Omental fat pad (tissue), 4 donors: ENCODE results near the gene SOX12. TPM values are rescaled to one million over a fixed set of nuclear protein-coding genes. Genes with fewer than 3 reads are reported as not detected.
"Not testable (repeated sequence)": the region's sequence is repeated elsewhere in the genome, so short reads cannot be mapped to it uniquely, and the experiment has no call there.

Experiments
- ATAC-seq: fragments of 150-250 bp; one replicate; pipeline ENCODE4 v1.9.1; 2016; ENCODE audit warnings: mild to moderate bottlenecking, moderate library complexity; ENCODE audit not compliant: low FRiP score
- DNase-seq: peaks from one replicate; pipeline ENCODE4 v3.0.0-alpha.2; 2019; ENCODE audit warnings: low spot score
- total RNA-seq, 4 donors: library from RNA; depleted of rRNA; stranded (reverse); fragments of >200 nt; gene quantifications; one replicate each; pipeline ENCODE4 v1.1.0, GENCODE V29; 2016
- TF ChIP-seq, protein P1 (sequence below), 3 donors: fragments of 450-650 bp; IDR thresholded peaks; one replicate each; pipeline ENCODE4 v1.5.1; 2016 to 2017; ENCODE audit warnings: antibody characterized with exemption in 3 of 3, mild to moderate bottlenecking in 3 of 3, moderate library complexity in 2 of 3

SOX12 gene
- total RNA-seq, 4 donors from 2014 or later = 2.0 to 3.3 (median 2.5) TPM

GRCh38 chr20:376089-376488, 50.7 kb downstream of the SOX12 start:
- DNase-seq = no peak
- TF ChIP-seq, protein P1, sequence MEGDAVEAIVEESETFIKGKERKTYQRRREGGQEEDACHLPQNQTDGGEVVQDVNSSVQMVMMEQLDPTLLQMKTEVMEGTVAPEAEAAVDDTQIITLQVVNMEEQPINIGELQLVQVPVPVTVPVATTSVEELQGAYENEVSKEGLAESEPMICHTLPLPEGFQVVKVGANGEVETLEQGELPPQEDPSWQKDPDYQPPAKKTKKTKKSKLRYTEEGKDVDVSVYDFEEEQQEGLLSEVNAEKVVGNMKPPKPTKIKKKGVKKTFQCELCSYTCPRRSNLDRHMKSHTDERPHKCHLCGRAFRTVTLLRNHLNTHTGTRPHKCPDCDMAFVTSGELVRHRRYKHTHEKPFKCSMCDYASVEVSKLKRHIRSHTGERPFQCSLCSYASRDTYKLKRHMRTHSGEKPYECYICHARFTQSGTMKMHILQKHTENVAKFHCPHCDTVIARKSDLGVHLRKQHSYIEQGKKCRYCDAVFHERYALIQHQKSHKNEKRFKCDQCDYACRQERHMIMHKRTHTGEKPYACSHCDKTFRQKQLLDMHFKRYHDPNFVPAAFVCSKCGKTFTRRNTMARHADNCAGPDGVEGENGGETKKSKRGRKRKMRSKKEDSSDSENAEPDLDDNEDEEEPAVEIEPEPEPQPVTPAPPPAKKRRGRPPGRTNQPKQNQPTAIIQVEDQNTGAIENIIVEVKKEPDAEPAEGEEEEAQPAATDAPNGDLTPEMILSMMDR (IDR thresholded peaks at IDR 0.05) = no peak
- ATAC-seq = no peak

DNA sequence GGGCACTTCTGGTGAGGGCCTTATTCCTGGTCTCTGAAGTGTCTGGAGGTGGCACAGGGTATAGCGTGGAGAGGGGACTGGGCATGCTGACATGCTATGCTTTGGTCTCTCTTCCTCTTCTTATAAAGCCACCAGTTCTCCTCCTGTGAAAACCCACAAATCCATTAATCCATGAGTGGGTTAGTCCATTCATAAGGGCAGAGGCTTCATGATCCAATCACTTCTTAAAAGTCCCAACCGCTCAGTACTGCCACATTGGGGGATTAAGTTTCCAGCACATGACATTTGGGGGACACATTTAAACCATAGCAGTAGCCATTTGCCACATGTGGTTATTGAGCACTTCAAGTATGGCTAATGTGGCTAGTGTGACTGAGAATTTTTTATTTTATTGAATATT, 51.4 kb downstream of the SOX12 start:
- TF ChIP-seq, protein P1 (IDR thresholded peaks at IDR 0.05) = no peak
- DNase-seq = no peak
- no peak for ATAC-seq

DNA sequence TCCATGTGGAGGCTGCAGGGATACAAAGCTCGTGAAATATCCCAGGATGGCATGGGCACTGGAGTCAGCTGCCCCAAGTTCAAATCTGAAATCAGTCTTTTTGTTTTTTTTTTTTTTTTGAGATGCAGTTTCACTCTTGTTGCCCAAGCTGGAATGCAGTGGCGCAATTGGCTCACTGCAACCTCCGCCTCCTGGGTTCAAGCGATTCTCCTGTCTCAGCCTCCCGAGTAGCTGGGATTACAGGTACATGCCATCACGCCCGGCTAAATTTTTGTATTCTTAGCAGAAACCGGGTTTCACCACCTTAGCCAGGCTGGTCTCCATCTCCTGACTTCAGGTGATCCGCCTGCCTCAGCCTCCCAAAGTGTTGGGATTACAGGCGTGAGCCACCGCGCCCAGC, 52.2 kb downstream of the SOX12 start:
- not testable (repeated sequence) for ATAC-seq, DNase-seq

GRCh38 chr20:378961-379336, 53.6 kb downstream of the SOX12 start:
- no peak for DNase-seq
- ATAC-seq = no peak
- TF ChIP-seq, protein P1 (IDR thresholded peaks at IDR 0.05) = no peak

Other genes starting within 250 kb of the SOX12 start
- not detected for gene DEFB125, start 237.9 kb upstream of the SOX12 start, total RNA-seq
- not detected for gene DEFB126, start 183.0 kb upstream of the SOX12 start, total RNA-seq
- not detected for gene DEFB127, start 168.1 kb upstream of the SOX12 start, total RNA-seq
- gene DEFB128, start 135.8 kb upstream of the SOX12 start, total RNA-seq = not detected
- gene DEFB129, start 98.3 kb upstream of the SOX12 start, total RNA-seq = not detected
- 1 to 10 TPM; 1.5 to 9.2 (median 2.0) TPM for gene DEFB132, start 67.8 kb upstream of the SOX12 start, total RNA-seq
- 1 to 10 TPM; 1.4 to 3.0 (median 1.9) TPM for gene C20orf96, start 34.8 kb upstream of the SOX12 start, total RNA-seq
- gene ZCCHC3, start 28.0 kb upstream of the SOX12 start, total RNA-seq = 10 to 100 TPM; 10.5 to 20.1 (median 12.6) TPM
- 10 to 100 TPM; 12.6 to 19.1 (median 15.8) TPM for gene NRSN2, start 21.6 kb downstream of the SOX12 start, total RNA-seq
- 10 to 100 TPM in 1 of 4 donors, 1 to 10 TPM in 3; 5.5 to 10.6 (median 6.2) TPM for gene TRIB3, start 55.2 kb downstream of the SOX12 start, total RNA-seq
- 10 to 100 TPM; 49.9 to 88.1 (median 52.9) TPM for gene RBCK1, start 82.7 kb downstream of the SOX12 start, total RNA-seq
- gene TBC1D20, start 137.0 kb downstream of the SOX12 start, total RNA-seq = 10 to 100 TPM; 37.2 to 60.6 (median 53.3) TPM
- 10 to 100 TPM; 67.3 to 94.8 (median 84.7) TPM for gene CSNK2A1, start 218.2 kb downstream of the SOX12 start, total RNA-seq